HG03196 (cell line): Measurements from ENCODE around the gene CIB4.

Experiments used
- ATAC-seq: cut with Tn5 transposase; IDR thresholded peaks from one replicate; pipeline ENCODE4 v1.9.1; 2021; ENCODE audit not compliant: unreplicated experiment

Gene CIB4

DNA sequence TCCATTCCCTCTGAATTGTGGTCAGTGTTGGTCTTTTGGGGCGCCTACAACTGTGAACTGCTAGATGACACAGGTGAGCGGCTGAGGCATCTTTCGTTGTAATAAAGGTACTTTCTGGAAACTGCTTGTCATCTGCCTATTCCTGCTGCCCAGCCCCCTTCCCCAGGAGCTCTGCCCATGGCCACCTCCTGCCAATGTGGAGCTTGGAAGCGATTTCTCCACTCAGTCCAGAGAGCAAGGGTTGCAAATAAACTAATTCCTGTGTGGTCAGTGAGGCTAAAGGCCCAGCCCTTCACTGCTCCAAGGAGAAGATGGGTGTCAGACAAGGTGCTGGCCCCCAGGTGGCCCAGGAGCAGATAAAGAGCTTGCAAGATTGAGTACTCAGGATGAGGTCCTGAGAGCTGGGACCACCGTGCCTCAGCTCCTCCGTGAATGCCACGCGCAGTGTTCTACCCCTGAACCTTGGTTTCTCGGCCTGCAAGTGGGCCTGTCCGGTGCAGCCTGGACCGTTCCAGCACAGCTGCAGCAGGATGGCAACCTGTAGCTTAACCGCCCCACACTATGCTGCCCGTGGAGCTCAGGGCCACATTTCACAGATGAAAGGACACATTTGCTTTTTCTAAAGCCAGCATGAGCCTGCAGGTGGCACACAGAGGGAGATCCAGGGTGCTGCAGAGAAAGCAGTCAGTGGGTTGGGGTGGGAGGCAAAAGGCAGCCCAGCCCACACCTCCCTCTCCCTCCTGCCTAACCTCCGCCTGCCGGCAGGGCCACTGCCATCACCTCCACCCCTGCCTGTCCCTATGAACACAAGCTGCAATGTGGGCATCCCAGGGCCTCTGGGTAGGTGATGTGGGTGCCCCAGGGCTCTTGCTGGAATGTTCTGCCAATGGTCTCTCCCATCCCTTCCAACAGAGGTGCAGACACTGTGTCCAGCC, 84.6 kb downstream of the CIB4 start:
- ATAC-seq = no peak

DNA sequence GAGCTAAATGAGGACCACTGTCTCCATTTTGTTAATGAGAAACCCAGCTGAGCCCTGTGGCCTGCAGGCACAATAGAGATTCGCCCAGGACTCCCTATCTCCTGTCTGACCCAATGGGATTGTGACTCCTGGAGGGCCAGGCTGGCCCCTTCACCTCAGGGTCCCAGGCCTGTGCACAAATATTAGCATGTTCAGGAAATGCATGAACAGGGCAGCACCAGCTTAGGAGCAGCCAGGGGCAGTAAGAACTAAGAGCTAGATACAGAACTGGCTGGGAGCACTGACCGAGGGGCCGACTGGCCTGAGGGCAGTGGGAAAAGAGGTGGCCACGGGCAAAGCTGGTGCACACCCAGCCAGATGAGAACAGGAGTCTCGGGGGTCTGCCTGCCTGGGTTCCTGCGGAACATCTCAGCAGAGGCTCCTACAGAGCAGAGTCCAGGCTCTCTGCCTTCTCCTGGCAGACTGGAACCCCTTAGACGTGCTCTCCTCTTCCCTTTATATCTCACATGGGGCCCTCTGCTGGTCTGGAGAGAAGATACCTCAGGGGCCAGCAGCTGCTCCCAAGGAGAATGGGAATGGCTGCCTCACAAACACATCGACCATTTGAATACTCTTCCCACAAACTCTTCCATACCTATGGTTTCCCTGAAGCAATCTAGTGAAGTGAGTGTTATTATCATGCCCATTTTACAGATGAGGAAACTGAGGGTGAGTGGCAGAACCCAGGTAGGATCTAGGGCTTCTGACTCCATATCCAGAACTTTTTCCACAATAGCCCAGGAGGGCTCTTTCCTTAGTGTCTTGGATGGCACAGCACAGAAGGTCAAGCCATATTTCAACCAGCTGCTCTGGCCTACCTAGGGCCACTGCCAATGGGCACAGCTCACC, 85.7 kb downstream of the CIB4 start:
- no peak for ATAC-seq

DNA sequence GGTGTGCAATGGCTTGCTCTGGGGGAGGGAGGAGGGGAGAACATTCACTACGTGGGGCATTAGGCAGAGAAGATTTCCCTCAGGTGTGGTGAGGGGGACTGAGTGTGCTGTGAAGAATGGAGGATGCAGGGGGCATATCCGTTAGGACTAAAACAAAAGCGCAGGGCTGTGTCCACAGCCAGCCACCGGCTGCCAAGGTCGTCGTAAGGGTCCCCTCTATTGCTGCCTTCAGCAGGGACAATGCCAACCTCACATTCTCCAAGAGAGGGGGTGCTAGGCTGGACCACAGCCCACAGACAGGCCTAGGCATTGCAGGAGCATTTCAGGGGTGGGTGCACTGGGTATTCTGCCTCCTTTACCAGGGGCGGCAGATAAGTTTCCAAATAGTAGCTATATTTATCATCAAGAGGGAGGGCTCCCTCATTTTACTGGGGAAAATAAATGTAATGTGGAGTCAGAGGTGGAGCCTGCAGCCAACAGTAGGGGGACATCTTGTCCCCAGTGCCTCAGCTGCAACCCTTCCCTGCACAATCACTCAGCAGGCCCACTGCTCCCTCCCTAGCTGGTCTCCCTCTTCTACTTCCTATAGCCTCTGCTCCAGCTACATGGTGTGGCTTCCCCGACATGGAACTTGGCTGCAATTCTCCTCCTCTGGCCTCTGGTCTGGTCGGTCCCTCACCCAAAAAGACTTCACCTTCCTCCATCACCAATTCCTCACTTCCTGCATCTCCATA, 88.4 kb downstream of the CIB4 start:
- no peak for ATAC-seq

DNA sequence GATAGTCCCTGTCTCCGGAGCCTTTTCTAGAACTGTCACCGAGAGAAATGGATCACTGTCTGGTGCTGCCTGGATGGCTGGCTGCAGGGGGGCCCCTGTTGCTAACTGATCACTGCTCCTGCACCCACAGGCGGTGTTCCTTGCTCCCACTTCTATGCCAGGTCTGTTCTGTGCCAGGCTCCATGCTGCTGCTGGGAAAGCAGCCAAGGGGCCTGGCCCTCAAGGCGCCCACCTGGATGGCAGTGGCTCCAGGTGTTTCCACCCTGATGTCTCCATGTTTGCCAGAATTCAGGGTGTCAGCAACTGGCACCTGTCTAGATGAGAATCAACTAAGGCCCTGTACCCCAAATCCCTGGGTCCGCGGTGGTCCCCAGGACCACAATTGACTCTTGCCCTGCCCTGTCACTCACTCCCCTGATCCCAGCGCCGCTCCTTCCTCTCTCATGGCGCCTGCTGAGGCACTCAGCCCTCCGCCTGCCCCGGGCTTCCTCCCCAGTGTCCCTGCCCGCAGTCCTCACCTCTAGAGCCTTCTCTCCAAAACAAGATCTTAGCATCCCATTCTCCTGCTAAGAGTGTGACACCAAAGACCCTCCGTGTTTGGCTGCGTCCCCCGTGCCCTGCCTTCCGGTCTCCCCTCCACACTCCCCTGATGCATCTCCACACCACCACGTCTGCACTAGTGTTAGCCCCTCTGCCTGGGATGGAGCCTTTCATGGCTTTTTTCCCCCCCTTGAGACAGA, 90.7 kb downstream of the CIB4 start:
- ATAC-seq = no peak

DNA sequence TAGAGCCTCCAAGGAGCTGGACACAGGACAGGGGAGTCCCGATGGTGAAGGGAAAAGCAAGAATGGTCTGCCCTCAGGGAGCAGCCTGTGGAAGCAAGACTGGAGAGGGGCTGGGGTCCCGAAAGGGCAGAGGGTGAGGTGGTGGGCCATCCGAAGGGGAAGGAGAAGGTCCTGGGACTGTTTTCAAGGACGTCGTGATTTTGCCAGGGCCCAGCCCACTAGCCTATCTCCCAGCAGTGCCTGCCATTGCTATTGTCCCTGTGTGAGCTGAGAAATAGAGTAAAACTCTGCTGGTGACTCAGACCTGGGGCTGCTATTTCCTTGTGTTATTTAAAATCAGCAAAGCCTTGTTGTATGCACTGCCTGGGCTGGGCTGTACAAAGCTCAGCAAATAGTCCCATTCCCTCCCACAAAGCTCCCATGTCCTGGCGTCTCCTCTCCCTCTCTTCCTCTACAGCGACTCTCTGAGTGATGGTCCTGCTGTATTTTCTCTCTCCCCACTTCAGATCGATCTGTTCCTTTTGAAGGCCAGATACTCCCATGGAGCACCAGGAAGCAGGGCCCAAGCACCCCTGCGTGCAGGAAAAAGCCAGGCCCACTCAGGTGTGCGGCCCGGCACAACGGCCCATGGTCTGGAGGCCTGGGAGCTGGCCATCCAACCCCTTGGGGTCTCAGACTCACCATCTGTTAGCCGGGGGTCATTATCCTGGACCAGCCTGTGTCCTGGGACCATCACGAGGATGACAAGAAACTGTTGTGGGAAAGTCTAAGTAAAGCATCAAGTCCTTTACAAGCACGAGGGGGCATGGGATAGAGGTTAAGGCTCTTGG, 98.3 kb downstream of the CIB4 start:
- ATAC-seq = no peak

DNA sequence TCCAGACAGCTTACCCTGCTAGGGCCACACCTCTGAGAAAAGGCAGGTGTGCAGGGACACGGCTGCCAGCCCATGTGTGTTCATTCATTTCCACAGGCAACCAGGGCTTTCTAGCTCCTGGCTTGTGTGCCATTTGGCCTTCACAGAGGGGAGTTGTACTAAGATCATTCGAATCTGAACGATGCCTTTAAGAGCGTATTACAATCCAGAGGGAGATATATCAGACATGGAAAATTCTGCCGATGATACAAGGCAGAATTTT, 99.0 kb downstream of the CIB4 start:
- ATAC-seq = no peak

DNA sequence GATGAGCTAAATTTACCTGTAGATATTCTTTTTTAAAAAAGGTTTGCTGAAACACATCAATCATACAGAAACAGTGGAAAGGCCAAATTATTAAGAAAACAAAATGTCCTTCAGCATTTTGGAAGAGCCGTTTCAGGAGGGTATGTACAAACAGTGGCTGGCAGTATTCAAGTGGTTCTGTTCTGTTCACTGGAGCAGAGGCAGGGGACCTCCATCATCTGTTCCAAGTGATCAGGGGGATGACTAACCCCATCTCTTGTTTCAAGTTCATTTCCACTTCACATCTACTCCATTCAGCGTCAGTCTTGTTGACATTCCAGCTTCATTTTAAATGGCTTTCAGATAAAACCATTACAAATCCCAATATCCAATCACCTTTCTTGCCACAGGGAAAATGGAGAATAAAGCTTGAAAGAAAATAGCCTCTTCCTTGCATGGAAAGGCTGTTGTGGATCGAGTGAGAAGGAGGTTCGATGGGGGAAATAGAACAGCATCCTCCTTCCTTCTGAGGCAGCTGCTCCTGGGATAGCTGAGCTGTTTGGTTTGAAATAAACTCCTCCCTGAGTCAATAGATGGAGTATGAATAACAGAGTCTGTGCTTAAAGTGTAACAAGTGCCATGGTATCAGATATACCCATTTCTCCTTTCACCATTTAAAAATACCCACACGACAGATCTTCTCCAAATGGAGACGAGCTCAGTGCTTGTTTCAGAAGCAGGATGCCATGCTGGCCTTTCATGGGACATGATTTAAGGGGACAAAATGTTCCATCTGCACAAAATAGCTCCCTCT, 99.6 kb downstream of the CIB4 start:
- ATAC-seq = no peak

DNA sequence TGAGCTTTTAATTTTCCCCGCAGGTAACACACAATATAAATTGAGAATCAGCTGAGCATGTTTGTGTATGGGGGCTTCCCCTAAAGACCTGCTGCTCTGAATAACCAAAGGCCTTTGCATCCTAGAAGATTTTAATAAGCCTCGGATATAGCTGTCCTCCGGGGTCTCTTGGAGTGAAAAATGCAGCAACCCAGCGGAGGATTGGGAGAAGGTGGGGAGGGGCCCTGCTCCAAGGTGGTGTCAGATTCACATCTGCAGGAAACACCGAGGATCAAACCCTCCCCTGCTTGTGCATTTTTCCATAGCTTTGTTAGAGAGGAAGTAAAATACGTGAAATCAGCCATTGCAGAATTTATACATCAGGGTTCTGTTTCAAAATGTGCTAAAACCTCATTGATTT, 100.2 kb downstream of the CIB4 start:
- ATAC-seq = no peak

DNA sequence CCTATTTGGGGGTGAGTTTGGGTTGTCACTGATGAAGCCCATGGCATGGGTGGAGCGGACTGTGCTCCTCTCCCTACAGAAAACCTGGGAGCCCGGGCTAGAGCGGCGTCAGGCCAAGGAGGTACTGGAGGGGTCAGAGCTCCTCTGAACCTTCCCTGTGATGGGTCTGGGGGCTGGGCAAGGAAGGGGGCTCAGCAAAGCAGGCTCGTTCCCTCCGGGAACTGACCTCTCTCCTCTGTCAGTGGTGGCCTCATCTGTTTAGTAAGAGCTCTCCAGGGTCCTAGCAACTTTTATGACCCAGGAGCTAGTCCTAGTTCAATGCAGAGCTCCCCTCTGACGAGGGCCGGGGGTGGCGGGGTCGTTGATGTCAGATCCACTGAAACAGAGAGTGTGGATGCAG, 100.9 kb downstream of the CIB4 start:
- no peak for ATAC-seq

DNA sequence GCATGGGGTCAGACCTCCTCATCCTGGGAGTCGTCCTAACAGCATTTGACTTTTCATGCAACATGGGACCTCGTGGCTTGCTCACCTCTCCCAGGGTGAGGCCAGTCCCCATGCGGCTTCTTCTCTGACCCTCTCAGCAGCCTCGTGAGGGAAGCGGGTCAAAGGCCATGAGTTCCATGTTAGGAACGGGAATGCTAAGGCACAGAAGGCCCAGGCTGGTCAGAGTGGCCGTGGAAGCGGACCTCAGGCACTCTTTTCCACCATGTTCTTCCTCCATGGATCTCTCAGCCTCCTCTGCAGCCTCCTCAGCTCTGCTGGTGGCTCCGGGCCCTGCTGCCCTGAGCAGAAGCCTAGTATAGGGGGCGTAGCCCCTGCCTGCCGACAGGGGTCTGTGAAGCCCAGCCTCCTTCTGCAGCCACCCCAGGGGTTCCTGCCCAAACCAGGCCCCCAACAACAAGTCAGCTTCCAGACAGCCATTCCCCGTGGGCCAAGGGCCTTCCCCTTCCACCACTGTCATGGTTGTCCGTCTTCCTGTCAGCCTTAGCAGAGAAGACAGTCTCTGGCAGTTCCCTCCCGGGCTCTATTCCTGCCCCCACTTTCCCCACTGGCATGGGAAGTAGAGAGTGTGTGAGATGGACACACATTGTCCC, 103.2 kb downstream of the CIB4 start:
- no peak for ATAC-seq

DNA sequence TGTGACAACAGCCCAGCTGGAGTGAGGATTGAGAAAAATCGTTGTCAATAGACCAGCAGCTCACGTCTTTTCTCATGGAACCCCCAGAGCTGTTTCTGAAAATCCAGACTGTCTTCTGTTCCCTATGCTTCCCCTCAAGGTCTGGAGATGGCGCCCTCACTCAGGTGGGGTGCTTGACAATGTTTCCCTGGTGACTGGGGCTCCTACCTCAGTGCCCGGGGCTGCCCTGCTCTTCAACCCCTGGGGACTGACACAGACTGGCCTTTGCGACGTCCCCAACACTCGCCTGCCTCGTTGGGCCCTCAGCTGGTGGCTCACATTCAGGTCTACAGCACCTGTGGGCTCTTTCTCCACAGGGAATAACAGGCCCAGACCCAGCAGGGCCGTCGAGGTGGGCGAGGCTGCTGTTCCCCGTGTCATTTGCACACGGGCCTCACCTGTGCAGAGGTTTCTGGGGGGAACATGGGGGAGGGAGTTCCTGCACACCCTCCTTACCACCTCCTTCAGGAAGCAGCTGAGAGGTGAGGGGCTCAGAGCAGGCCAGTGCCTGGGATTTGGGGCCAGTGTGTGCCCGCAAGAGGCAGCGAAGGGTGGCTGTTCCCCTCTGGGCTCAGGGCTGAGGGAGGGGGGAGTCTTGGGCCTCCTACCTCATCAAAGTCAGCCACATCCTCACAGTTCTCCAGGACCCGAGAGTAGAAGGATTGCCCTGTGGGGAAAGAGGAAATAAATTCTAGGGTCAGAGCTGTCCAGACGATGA, 103.9 kb downstream of the CIB4 start:
- no peak for ATAC-seq

DNA sequence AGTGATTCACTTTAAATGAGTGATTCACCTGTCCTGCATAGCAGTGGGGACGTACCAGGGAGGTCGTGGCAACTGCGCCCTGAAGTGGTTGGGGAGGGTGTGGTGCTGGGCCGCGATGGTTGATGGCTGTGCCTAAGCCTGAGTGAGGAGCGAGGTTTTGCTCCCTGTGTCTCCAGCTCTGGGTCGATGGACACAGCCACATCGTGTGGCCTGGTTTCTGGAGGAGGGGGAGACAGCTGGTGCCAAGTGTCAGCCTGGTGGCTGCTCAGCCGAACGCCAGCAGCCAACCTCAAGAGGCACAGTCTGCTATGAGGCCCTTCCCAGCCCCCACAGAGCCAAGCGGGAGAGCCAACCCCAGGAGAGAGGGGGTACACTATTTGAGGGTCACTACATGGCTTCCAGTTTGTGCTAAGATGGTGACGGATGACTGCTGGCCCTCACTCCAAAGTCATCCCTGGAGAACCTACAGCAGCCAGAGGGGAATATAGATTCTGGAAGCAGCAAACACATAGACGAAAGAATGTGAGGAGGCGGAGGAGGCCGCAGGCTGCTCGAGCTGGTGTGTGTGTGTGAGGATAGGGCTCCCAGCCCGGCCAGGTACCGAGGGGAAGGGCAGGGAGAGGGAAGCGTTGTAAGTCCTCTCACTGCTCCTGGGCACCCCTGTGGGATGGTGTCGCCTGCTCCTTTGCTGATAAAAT, 104.6 kb downstream of the CIB4 start:
- ATAC-seq = no peak

DNA sequence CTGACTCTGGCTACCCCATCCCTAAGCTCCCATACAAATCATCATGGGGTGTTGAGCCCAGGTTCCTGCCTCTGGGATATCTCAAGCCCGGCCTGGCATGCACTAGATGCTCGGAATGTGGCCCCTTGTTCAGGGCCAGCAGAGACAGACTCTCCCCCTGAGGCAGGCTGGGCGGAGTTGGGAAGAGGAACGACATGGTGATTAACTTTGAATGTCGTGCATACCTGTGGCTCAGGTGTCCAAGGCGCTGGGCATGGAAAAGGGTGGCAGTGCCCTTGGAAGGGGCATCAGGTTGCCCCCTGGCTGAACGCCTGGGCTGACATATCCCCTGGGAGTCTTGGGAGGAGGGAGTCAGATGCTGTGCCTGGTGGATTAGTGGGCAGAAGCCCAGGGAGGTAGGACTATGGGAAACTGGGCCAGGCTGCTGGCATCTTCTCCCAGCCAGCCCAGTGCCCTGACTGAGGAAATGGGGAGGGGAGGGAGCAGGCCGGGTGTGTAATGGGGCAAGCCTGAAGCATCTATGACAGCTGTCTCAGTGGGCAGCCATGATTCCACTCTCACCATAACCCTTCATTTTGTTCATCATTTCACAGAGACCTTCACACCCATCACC, 105.4 kb downstream of the CIB4 start:
- ATAC-seq = no peak

DNA sequence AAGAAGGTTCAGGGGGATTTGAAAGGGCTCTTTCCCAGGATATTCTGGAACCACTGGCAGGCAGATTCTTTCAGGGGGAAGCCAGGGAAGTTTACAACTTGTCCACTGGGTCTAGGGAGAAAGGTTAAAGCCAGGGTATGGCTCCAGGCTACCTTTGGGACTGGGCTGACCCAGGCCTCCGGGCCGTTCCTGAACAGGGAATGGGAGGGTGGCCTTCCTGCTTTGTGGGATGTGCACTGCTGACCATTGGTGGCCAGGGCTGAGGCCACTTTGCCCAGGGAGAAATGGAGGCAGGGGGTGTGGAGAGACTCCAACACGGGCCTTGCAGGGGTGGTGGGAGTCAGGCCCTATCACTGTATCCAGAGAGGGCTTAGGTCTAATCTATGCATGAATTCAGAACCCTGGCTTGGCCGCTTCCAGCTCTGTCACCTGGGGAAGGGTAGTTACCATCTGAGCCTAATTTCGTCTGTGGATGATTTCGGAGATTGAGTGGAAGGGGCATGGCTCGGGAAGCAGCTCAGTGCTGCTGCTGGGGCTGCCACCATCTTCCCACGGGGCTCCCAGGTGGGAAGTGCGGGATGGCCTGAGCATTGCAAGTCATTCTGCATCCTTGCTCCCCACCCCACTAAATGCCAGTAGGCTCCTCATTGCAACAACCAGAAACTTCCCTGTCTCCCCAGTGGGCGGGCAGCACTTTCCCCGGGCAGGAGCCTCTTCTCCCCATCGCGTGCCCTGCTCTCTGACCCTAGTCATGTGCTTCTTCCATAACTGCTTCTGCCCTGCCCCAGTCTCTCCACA, 106.1 kb downstream of the CIB4 start:
- ATAC-seq = no peak

DNA sequence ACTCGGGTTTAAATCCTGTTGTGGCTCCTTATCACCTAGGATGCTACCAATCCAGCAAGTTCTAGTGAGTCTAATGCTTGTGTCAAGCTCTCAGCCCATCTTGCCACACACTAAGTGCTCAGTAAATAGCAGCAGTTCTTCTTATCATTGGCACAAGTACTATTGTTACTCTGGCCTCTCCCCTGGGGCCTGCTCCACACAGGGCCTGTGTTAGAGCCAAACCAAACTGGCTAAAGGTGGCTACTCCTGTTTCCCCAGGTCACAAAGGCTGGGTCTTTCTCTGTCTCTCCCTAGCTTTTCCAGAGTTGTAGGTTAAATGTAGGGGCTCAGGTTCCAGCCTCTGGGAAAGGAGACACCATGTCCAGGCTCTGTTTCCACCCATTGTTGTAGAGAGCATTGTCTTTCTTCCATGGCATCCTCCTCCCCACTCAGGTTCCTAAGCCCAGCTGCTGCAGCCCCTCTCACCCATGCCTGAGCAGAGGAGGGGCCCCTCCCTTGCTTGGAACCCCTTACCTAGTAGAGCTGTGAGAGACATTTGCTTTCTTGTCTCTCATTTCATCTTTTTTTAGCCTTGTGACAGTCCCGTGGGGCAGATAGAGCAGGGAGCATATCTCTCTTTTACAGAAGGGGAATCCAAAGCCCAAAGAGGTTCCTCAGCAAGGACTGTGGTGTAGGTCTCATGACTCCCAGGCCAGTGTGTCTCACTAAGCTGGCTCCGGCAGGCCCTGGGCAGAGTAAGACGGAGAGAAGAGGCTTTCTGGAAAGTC, 106.9 kb downstream of the CIB4 start:
- ATAC-seq = no peak
